CD4-positive, alpha-beta T cell treated with Interleukin-6 at 100 ng/mL for 8 hours (primary cell): ENCODE results near the gene MPP1.

Experiments used
- DNase-seq: peaks from one replicate; pipeline ENCODE4 v3.0.0-alpha.2; 2020; ENCODE audit warnings: mixed read lengths, low spot score

MPP1 gene

GRCh38 chrX:154731881-154732280 is 73.4 kb downstream of the MPP1 start:
- no peak for DNase-seq

- DNase-seq: no peak
These were observed 74.1 kb downstream of the MPP1 start for GRCh38 chrX:154731184-154731583.

- no peak for DNase-seq
These were observed 74.9 kb downstream of the MPP1 start for GRCh38 chrX:154730253-154730891.

DNA sequence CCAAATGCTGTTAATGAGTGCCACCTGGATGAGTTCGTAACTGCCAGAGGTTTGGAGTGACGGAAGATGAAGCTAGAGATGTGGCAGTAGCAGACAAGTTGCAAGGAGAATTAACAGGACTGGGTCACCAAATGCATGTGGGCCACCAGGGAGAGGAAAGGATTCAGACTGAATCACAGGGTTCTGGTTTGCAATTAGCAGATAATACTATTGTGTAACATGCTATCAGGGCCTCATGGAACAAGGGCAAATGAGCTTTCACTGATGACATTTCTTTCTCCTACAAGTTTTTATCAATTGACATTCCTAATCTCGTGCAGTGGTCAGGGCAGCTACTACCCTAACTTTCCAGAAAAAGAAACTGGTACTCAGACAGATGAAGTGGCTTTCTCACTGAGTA is 75.8 kb downstream of the MPP1 start:
- no peak for DNase-seq
